Astrocyte of the spinal cord (primary cell): ENCODE data around the gene ITGA7.
A peak's percentile ranks its signal among the peaks of the same experiment; 100 is the strongest.

Experiments used
- DNase-seq: peaks from one replicate; pipeline ENCODE4 v3.0.0; 2011; ENCODE audit warnings: low read depth, low spot score
- H3K4me3 ChIP-seq: 2 replicates; pipeline ENCODE4 v1.5.1; 2011; ENCODE audit warnings: low read depth, mild to moderate bottlenecking, low read length, moderate library complexity
- CTCF ChIP-seq: IDR thresholded peaks from 2 replicates; pipeline ENCODE4 v1.5.1; 2012; ENCODE audit warnings: low read depth, mild to moderate bottlenecking, low read length, inconsistent platforms
- in situ Hi-C: cut with HindIII; loops from 2 replicates; pipeline ENCODE4 v1.10.0; 2017; ENCODE audit warnings: low sequenced_read_pairs

ITGA7 gene

GRCh38 chr12:55738123-55739024 lies 30.7 kb upstream of the ITGA7 start:
- in situ Hi-C loops = no loop called here
- DNase-seq = peak; percentile 89
- H3K4me3 ChIP-seq = peak overlapping the region; percentile 62
- peak; percentile 66 for TF ChIP-seq CTCF

GRCh38 chr12:55737581-55738122 lies 29.9 kb upstream of the ITGA7 start:
- TF ChIP-seq CTCF = no peak
- H3K4me3 ChIP-seq = peak overlapping the region; percentile 62
- DNase-seq = no peak
- in situ Hi-C loops = no loop called here

GRCh38 chr12:55736780-55737580 lies 29.3 kb upstream of the ITGA7 start:
- peak; percentile 94 for TF ChIP-seq CTCF
- in situ Hi-C loops = no loop called here
- peak; percentile 70 for DNase-seq
- no peak overlapping the region for H3K4me3 ChIP-seq

- in situ Hi-C loops = no loop called here
- no peak overlapping the region for H3K4me3 ChIP-seq
- DNase-seq = no peak
- TF ChIP-seq CTCF = no peak
Measured at GRCh38 chr12:55736076-55736475, 28.4 kb upstream of the ITGA7 start.

- DNase-seq = no peak
Measured at GRCh38 chr12:55734595-55734994, 26.9 kb upstream of the ITGA7 start.

More at GRCh38 chr12:55734595-55734994, 26.9 kb upstream of the ITGA7 start:
- TF ChIP-seq CTCF = no peak
- in situ Hi-C loops = no loop called here
- no peak overlapping the region for H3K4me3 ChIP-seq
